ENCODE measurements around the gene MRPL48. TPM values are rescaled to one million over a fixed set of nuclear protein-coding genes. Genes with fewer than 3 reads are reported as not detected.
"Not testable (repeated sequence)": the region's sequence is repeated elsewhere in the genome, so short reads cannot be mapped to it uniquely, and the experiment has no call there.

Gene MRPL48
- total RNA-seq, 2 donors from 2014 or later = 18.7 to 25.3 TPM

- no peak for DNase-seq (ENCODE audit: low spot score)
- no peaks in the 10 kb centered on the region for H3K27me3 ChIP-seq
- H3K9me3 ChIP-seq = no peaks in the 10 kb centered on the region
- H3K4me1 ChIP-seq = peaks cover 0 to 4% of the 10 kb centered on the region in 2 donors
- H3K4me3 ChIP-seq = no peak overlapping the region
- no peak for TF ChIP-seq CTCF (IDR thresholded peaks at IDR 0.05)
- H3K36me3 ChIP-seq = no peaks in the 10 kb centered on the region
- H3K27ac ChIP-seq = no peak overlapping the region
These were observed 6.4 kb upstream of the MRPL48 start for GRCh38 chr11:73781303-73781702.

GRCh38 chr11:73783483-73784020, 4.1 kb upstream of the MRPL48 start:
- Histone ChIP-seq H3K4me1 (peaks cover 0 to 12% of the 10 kb centered on the region in 2 donors), H3K9me3 (no peaks in the 10 kb centered on the region), H3K27ac (no peak overlapping the region), H3K36me3 (no peaks in the 10 kb centered on the region), H3K27me3 (no peaks in the 10 kb centered on the region), H3K4me3 (no peak overlapping the region)
- TF ChIP-seq CTCF (IDR thresholded peaks at IDR 0.05) = no peak
- no peak for DNase-seq (ENCODE audit: low spot score)

- H3K27ac ChIP-seq = no peak overlapping the region
- H3K4me3 ChIP-seq = no peak overlapping the region
- H3K9me3 ChIP-seq = no peaks in the 10 kb centered on the region
- H3K4me1 ChIP-seq = peaks cover 0 to 18% of the 10 kb centered on the region in 2 donors
- no peak for DNase-seq (ENCODE audit: low spot score)
- no peak for TF ChIP-seq CTCF (IDR thresholded peaks at IDR 0.05)
- H3K27me3 ChIP-seq = no peaks in the 10 kb centered on the region
- no peaks in the 10 kb centered on the region for H3K36me3 ChIP-seq
These were observed 3.5 kb upstream of the MRPL48 start for GRCh38 chr11:73784080-73784634.

GRCh38 chr11:73784734-73785133, 2.9 kb upstream of the MRPL48 start:
- TF ChIP-seq CTCF (IDR thresholded peaks at IDR 0.05) = no peak
- no peaks in the 10 kb centered on the region for H3K27me3 ChIP-seq
- H3K4me1 ChIP-seq = peaks cover 0 to 19% of the 10 kb centered on the region in 2 donors
- H3K4me3 ChIP-seq = no peak overlapping the region
- DNase-seq (ENCODE audit: low spot score) = no peak
- H3K36me3 ChIP-seq = no peaks in the 10 kb centered on the region
- no peaks in the 10 kb centered on the region for H3K9me3 ChIP-seq
- H3K27ac ChIP-seq = no peak overlapping the region

- not testable (repeated sequence) for H3K36me3 ChIP-seq; DNase-seq (ENCODE audit: low spot score); H3K4me3 ChIP-seq; H3K9me3 ChIP-seq; H3K27ac ChIP-seq; H3K27me3 ChIP-seq
- peaks cover 0 to 15% of the 10 kb centered on the region in 2 donors for H3K4me1 ChIP-seq
These were observed 2.2 kb upstream of the MRPL48 start for GRCh38 chr11:73785467-73785866.

GRCh38 chr11:73787051-73787642, 527 bp upstream of the MRPL48 start:
- Histone ChIP-seq H3K36me3 (no peaks in the 10 kb centered on the region), H3K9me3 (no peaks in the 10 kb centered on the region), H3K27me3 (no peaks in the 10 kb centered on the region), H3K4me3 (peak overlapping the region; percentile 78 to 79), H3K27ac (peak overlapping the region; percentile 89 to 92), H3K4me1 (peaks cover 0 to 15% of the 10 kb centered on the region in 2 donors)
- TF ChIP-seq CTCF (IDR thresholded peaks at IDR 0.05) = no peak
- DNase-seq (ENCODE audit: low spot score) = no peak

All from right atrium auricular region (tissue), 2 donors.